ENCODE data around the gene CXorf38. TPM values are rescaled to one million over a fixed set of nuclear protein-coding genes. Genes with fewer than 3 reads are reported as not detected.

CXorf38 gene
- polyA plus RNA-seq, 1 donor (not counting 4 experiments of a cell fraction or from before 2014, with no cell fraction given), result 10.6 TPM

DNA sequence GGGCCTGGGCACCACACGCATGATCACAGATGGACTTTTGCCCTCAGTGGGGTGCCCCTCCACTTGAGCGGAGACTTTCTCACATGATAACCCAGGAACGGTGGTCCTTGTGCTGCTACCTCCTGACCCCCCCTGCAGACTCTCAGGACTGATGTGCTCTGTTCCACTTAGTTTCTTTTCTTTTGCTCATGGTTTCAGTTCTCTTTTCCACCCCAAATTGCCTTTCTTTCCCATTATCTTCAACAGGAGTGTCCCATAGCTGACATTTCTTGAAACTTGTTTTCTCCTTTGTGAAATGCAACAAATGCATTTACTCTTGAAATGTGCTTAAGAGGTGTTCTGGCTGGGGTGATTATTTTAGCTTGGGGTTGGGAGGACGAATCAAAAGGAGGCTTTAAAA is 15.2 kb downstream of the CXorf38 start:
- no peak overlapping the region for H3K27ac ChIP-seq (ENCODE audit: control insufficient read depth, insufficient read depth, low read length)
- no peak for TF ChIP-seq EZH2 (IDR thresholded peaks at IDR 0.05; ENCODE audit: low read length)
- TF ChIP-seq, protein P1, sequence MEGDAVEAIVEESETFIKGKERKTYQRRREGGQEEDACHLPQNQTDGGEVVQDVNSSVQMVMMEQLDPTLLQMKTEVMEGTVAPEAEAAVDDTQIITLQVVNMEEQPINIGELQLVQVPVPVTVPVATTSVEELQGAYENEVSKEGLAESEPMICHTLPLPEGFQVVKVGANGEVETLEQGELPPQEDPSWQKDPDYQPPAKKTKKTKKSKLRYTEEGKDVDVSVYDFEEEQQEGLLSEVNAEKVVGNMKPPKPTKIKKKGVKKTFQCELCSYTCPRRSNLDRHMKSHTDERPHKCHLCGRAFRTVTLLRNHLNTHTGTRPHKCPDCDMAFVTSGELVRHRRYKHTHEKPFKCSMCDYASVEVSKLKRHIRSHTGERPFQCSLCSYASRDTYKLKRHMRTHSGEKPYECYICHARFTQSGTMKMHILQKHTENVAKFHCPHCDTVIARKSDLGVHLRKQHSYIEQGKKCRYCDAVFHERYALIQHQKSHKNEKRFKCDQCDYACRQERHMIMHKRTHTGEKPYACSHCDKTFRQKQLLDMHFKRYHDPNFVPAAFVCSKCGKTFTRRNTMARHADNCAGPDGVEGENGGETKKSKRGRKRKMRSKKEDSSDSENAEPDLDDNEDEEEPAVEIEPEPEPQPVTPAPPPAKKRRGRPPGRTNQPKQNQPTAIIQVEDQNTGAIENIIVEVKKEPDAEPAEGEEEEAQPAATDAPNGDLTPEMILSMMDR (optimal IDR thresholded peaks at IDR 0.05 in 1 of 3, IDR thresholded peaks at IDR 0.05 in 1 of 3, conservative IDR thresholded peaks at IDR 0.05 in 1 of 3; ENCODE audit: extremely low read depth in 1 of 3, insufficient read depth in 2 of 3, low read length in 3 of 3), result no peak
- dilution Hi-C loops (cut with MboI; ENCODE audit: extremely low pct_ligation_motif_present, low sequenced_read_pairs), result no loop called here

DNA sequence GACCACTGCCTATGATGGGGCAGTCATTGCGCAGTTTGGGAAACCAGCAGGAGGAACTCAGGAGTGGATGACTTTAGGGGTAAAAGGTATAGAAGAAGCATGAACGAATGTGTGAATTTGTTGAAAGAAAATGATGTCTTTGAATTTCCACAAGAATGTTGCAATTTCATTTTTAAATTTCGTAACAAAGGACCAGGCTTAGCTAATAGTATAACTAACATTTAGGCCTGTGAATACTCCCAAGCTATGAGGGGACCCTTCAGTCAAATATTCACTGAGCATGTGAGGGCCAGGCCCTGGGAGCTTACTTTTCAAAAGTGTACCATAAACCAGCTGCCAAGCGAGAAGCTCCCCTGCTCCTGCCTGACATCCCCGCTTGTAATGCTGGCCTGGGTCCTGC is 18.9 kb downstream of the CXorf38 start:
- no peaks in the 10 kb centered on the region for H3K9me3 ChIP-seq (ENCODE audit: control insufficient read depth, low read depth, low read length)
- H3K9me1 ChIP-seq (ENCODE audit: control insufficient read depth, extremely low read depth, insufficient read depth, low read length), result no peaks in the 10 kb centered on the region
- no peak for DNase-seq (ENCODE audit: low read depth, low spot score)
- H2AFZ ChIP-seq (ENCODE audit: control insufficient read depth, low read length), result no peak overlapping the region
- no peak overlapping the region for H3K4me2 ChIP-seq (ENCODE audit: control insufficient read depth, extremely low read depth, insufficient read depth, low read depth, low read length)
- H3K36me3 ChIP-seq (ENCODE audit: control insufficient read depth in 2 of 2, extremely low read depth in 1 of 2, insufficient read depth in 2 of 2, low read length in 2 of 2), result peaks cover 16 to 23% of the 10 kb centered on the region in 2 experiments
- no peaks in the 10 kb centered on the region for H3K4me1 ChIP-seq (ENCODE audit: control insufficient read depth, extremely low read depth, insufficient read depth, low read length)
- no peaks in the 10 kb centered on the region for H4K20me1 ChIP-seq (ENCODE audit: control insufficient read depth, extremely low read depth, insufficient read depth, low read length)
- no peak overlapping the region for H3K4me3 ChIP-seq (ENCODE audit: control insufficient read depth in 2 of 3, extremely low read depth in 1 of 3, insufficient read depth in 2 of 3, low read depth in 1 of 3, low read length in 3 of 3)
- H3K27ac ChIP-seq (ENCODE audit: control insufficient read depth, insufficient read depth, low read length), result no peak overlapping the region
- no peaks in the 10 kb centered on the region for H3K27me3 ChIP-seq (ENCODE audit: control insufficient read depth, extremely low read depth, insufficient read depth, low read length)
- no peak overlapping the region for H3K9ac ChIP-seq (ENCODE audit: control insufficient read depth, extremely low read depth, insufficient read depth, low read length)
- H3K79me2 ChIP-seq (ENCODE audit: control insufficient read depth, insufficient read depth, low read length), result no peaks in the 10 kb centered on the region
- dilution Hi-C loops (cut with MboI; ENCODE audit: extremely low pct_ligation_motif_present, low sequenced_read_pairs), result no loop called here
- no peak for FAIRE-seq
- TF ChIP-seq EZH2 (IDR thresholded peaks at IDR 0.05; ENCODE audit: low read length), result no peak
- TF ChIP-seq, protein P1 (optimal IDR thresholded peaks at IDR 0.05 in 1 of 3, IDR thresholded peaks at IDR 0.05 in 1 of 3, conservative IDR thresholded peaks at IDR 0.05 in 1 of 3; ENCODE audit: extremely low read depth in 1 of 3, insufficient read depth in 2 of 3, low read length in 3 of 3), result no peak

More for the DNA sequence above, 15.2 kb downstream of the CXorf38 start:
- H3K9me1 ChIP-seq (ENCODE audit: control insufficient read depth, extremely low read depth, insufficient read depth, low read length), result no peaks in the 10 kb centered on the region
- no peak for DNase-seq (ENCODE audit: low read depth, low spot score)
- no peaks in the 10 kb centered on the region for H3K9me3 ChIP-seq (ENCODE audit: control insufficient read depth, low read depth, low read length)
- no peaks in the 10 kb centered on the region for H3K27me3 ChIP-seq (ENCODE audit: control insufficient read depth, extremely low read depth, insufficient read depth, low read length)
- no peak overlapping the region for H2AFZ ChIP-seq (ENCODE audit: control insufficient read depth, low read length)
- no peak overlapping the region for H3K4me2 ChIP-seq (ENCODE audit: control insufficient read depth, extremely low read depth, insufficient read depth, low read depth, low read length)
- FAIRE-seq, result no peak
- H3K4me1 ChIP-seq (ENCODE audit: control insufficient read depth, extremely low read depth, insufficient read depth, low read length), result peaks cover under 1% of the 10 kb centered on the region
- no peaks in the 10 kb centered on the region for H4K20me1 ChIP-seq (ENCODE audit: control insufficient read depth, extremely low read depth, insufficient read depth, low read length)
- no peak overlapping the region for H3K9ac ChIP-seq (ENCODE audit: control insufficient read depth, extremely low read depth, insufficient read depth, low read length)
- H3K79me2 ChIP-seq (ENCODE audit: control insufficient read depth, insufficient read depth, low read length), result peaks cover 4% of the 10 kb centered on the region
- H3K36me3 ChIP-seq (ENCODE audit: control insufficient read depth in 2 of 2, extremely low read depth in 1 of 2, insufficient read depth in 2 of 2, low read length in 2 of 2), result peaks cover 28 to 29% of the 10 kb centered on the region in 2 experiments
- H3K4me3 ChIP-seq (ENCODE audit: control insufficient read depth in 2 of 3, extremely low read depth in 1 of 3, insufficient read depth in 2 of 3, low read depth in 1 of 3, low read length in 3 of 3), result no peak overlapping the region
